HG02943 (cell line): ENCODE data around the gene PSMB9.
"Not testable (repeated sequence)": the region's sequence is repeated elsewhere in the genome, so short reads cannot be mapped to it uniquely, and the experiment has no call there.

ENCODE experiments used
- ATAC-seq: cut with Tn5 transposase; IDR thresholded peaks from one replicate; pipeline ENCODE4 v1.9.1; 2021; ENCODE audit warnings: mild to moderate bottlenecking, low read depth, moderate library complexity; ENCODE audit not compliant: unreplicated experiment

Gene PSMB9

GRCh38 chr6:32857156-32857891, 3.3 kb downstream of the PSMB9 start:
- no peak for ATAC-seq

- ATAC-seq = no peak
Observed at GRCh38 chr6:32858194-32858593, 4.2 kb downstream of the PSMB9 start.

GRCh38 chr6:32860674-32861073, 6.7 kb downstream of the PSMB9 start:
- no peak for ATAC-seq

- no peak for ATAC-seq
Observed at GRCh38 chr6:32862725-32863124, 8.7 kb downstream of the PSMB9 start.

- ATAC-seq = no peak
Observed at GRCh38 chr6:32865724-32866443, 11.9 kb downstream of the PSMB9 start.

GRCh38 chr6:32867022-32867477, 13.1 kb downstream of the PSMB9 start:
- ATAC-seq = no peak

- ATAC-seq = no peak
Observed at GRCh38 chr6:32867554-32868256, 13.7 kb downstream of the PSMB9 start.

GRCh38 chr6:32868257-32868788, 14.3 kb downstream of the PSMB9 start:
- no peak for ATAC-seq

GRCh38 chr6:32873947-32874346, 20.0 kb downstream of the PSMB9 start:
- ATAC-seq = not testable (repeated sequence)

GRCh38 chr6:32876603-32877002, 22.6 kb downstream of the PSMB9 start:
- ATAC-seq = no peak

GRCh38 chr6:32879691-32880090, 25.7 kb downstream of the PSMB9 start:
- ATAC-seq = no peak

- not testable (repeated sequence) for ATAC-seq
Observed at GRCh38 chr6:32880962-32881361, 27.0 kb downstream of the PSMB9 start.

GRCh38 chr6:32882879-32883250, 28.9 kb downstream of the PSMB9 start:
- ATAC-seq = no peak

- no peak for ATAC-seq
Observed at GRCh38 chr6:32883789-32884188, 29.8 kb downstream of the PSMB9 start.

GRCh38 chr6:32885698-32886286, 31.8 kb downstream of the PSMB9 start:
- ATAC-seq = no peak

- ATAC-seq = no peak
Observed at GRCh38 chr6:32886681-32887383, 32.8 kb downstream of the PSMB9 start.

- ATAC-seq = no peak
Observed at GRCh38 chr6:32887616-32888015, 33.6 kb downstream of the PSMB9 start.

GRCh38 chr6:32888576-32888975, 34.6 kb downstream of the PSMB9 start:
- ATAC-seq = no peak

- ATAC-seq = no peak
Observed at GRCh38 chr6:32889533-32889932, 35.5 kb downstream of the PSMB9 start.

- ATAC-seq = no peak
Observed at GRCh38 chr6:32890831-32891230, 36.8 kb downstream of the PSMB9 start.
